Measurements from ENCODE around the gene ZNF487.

Gene ZNF487

DNA sequence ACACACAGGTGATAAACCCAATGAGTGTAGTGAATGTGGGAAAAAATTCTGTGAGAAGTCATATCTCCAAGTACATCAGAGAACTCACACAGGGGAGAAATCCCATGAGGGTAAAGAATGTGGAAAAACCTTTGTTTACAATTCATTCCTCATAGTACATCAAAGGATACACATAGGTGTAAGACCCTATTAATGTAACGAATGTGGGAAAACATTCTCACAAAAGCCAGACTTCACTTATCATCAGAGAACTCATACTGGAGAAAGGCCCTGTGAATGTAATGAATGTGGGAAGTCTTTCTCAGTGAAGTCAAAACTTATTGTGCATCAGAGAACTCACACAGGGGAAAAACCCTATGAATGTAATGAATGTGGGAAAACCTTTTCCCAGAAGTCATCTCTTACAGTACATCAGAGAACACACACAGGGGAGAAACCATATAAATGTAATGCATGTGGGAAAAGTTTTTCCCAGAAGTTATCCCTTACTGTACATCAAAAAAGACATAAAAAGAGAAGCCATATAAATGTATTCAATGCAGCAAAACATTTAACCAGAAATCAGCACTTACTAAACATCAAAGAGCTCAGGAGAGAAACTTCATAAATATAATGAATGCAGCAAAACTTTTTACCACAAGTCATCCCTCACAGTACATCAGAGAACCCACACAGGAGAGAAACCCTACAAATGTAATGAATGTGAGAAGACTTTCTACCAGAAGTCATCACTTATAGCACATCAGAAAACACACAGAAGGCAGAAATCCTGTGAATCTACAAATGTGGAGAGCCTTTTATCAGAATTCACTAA is 87.7 kb downstream of the ZNF487 start:
- no peak for DNase-seq (ENCODE audit: low spot score)
